Colonic mucosa (tissue), 4 donors: ENCODE measurements around the gene ADAMTS16. TPM values are rescaled to one million over a fixed set of nuclear protein-coding genes. Genes with fewer than 3 reads are reported as not detected.

ENCODE experiments used
- DNase-seq: peaks from one replicate; pipeline ENCODE4 v3.0.0-alpha.2; 2020
- H3K27ac ChIP-seq: fragments of 200-600 bp; one replicate; pipeline ENCODE4 v1.8.0; 2021
- H3K27me3 ChIP-seq: fragments of 200-600 bp; one replicate; pipeline ENCODE4 v1.8.0; 2021
- H3K36me3 ChIP-seq: fragments of 200-600 bp; one replicate; pipeline ENCODE4 v1.8.0; 2021
- H3K4me1 ChIP-seq: fragments of 200-600 bp; one replicate; pipeline ENCODE4 v1.8.0; 2021; ENCODE audit warnings: mild to moderate bottlenecking
- H3K4me3 ChIP-seq: fragments of 200-600 bp; one replicate; pipeline ENCODE4 v1.8.0; 2021
- H3K9ac ChIP-seq, 2 donors: one replicate each; pipeline ENCODE4 v1.7.0; 2013; ENCODE audit warnings: control low read depth in 2 of 2, low read depth in 2 of 2, low read length in 2 of 2
- H3K9me3 ChIP-seq: fragments of 200-600 bp; one replicate; pipeline ENCODE4 v1.8.0; 2021
- CTCF ChIP-seq: fragments of 200-600 bp; IDR thresholded peaks from one replicate; pipeline ENCODE4 v1.8.0; 2022; ENCODE audit warnings: antibody characterized with exemption, mild to moderate bottlenecking
- intact Hi-C: fragments of 100-400 bp; cut with DNase I; formaldehyde crosslinking; loops from one replicate; pipeline ENCODE4 v1.14.1; 2022
- total RNA-seq, 2 donors: library from RNA; stranded (reverse); fragmentation: NEBNext Ultra II Directional in 1 of 2; extraction: Animal tissue kit (Norgen Biotek cat#: 25700) in 1 of 2; gene quantifications; one replicate each; pipeline ENCODE4 v1.2.1, GENCODE V29; 2021
- donor health status: healthy.
- donor health status: DM: no; HTN: no; CAD: no.
- donor health status: DM: no; HTN: no; CAD: no.

Gene ADAMTS16
- total RNA-seq, 2 donors from 2014 or later, result 0.16 TPM; not detected in 1

- no peak for DNase-seq
- no peak for TF ChIP-seq CTCF
- Histone ChIP-seq H3K4me3 (no peak overlapping the region), H3K27ac (no peak overlapping the region), H3K9ac (no peak overlapping the region), H3K9me3 (no peaks in the 10 kb centered on the region), H3K4me1 (no peaks in the 10 kb centered on the region), H3K27me3 (no peaks in the 10 kb centered on the region), H3K36me3 (no peaks in the 10 kb centered on the region)
- intact Hi-C loops, result no loop called here
These were observed 149.4 kb downstream of the ADAMTS16 start for GRCh38 chr5:5289537-5289936.

GRCh38 chr5:5290674-5291334 lies 150.7 kb downstream of the ADAMTS16 start:
- intact Hi-C loops, result no loop called here
- Histone ChIP-seq H3K9me3 (no peaks in the 10 kb centered on the region), H3K4me1 (no peaks in the 10 kb centered on the region)

GRCh38 chr5:5291357-5291756 lies 151.2 kb downstream of the ADAMTS16 start:
- no peaks in the 10 kb centered on the region for H3K9me3 ChIP-seq
- no peaks in the 10 kb centered on the region for H3K36me3 ChIP-seq
- no peak overlapping the region for H3K9ac ChIP-seq
- H3K27me3 ChIP-seq, result no peaks in the 10 kb centered on the region
- no peak overlapping the region for H3K27ac ChIP-seq
- no peak overlapping the region for H3K4me3 ChIP-seq
- intact Hi-C loops, result no loop called here
- no peak for DNase-seq
- no peak for TF ChIP-seq CTCF
- no peaks in the 10 kb centered on the region for H3K4me1 ChIP-seq

More at GRCh38 chr5:5290674-5291334, 150.7 kb downstream of the ADAMTS16 start:
- Histone ChIP-seq H3K9ac (no peak overlapping the region), H3K36me3 (no peaks in the 10 kb centered on the region), H3K4me3 (no peak overlapping the region), H3K27me3 (no peaks in the 10 kb centered on the region), H3K27ac (no peak overlapping the region)
- no peak for DNase-seq
- TF ChIP-seq CTCF, result no peak

GRCh38 chr5:5293029-5293428 lies 152.9 kb downstream of the ADAMTS16 start:
- H3K36me3 ChIP-seq, result no peaks in the 10 kb centered on the region
- TF ChIP-seq CTCF, result no peak
- no peak for DNase-seq
- no peak overlapping the region for H3K9ac ChIP-seq
- no peaks in the 10 kb centered on the region for H3K27me3 ChIP-seq
- H3K27ac ChIP-seq, result no peak overlapping the region
- no peaks in the 10 kb centered on the region for H3K9me3 ChIP-seq
- no peak overlapping the region for H3K4me3 ChIP-seq
- intact Hi-C loops, result no loop called here
- H3K4me1 ChIP-seq, result no peaks in the 10 kb centered on the region

- Histone ChIP-seq H3K27me3 (no peaks in the 10 kb centered on the region), H3K27ac (no peak overlapping the region), H3K4me3 (no peak overlapping the region), H3K9me3 (no peaks in the 10 kb centered on the region), H3K4me1 (no peaks in the 10 kb centered on the region), H3K9ac (no peak overlapping the region), H3K36me3 (no peaks in the 10 kb centered on the region)
- TF ChIP-seq CTCF, result no peak
- no peak for DNase-seq
- intact Hi-C loops, result no loop called here
These were observed 154.3 kb downstream of the ADAMTS16 start for GRCh38 chr5:5294429-5294828.
